Gastrocnemius medialis (tissue), 4 donors: ENCODE data around the gene FDXACB1. TPM values are rescaled to one million over a fixed set of nuclear protein-coding genes. Genes with fewer than 3 reads are reported as not detected.

Experiments
- ATAC-seq, 2 donors: fragments of 150-250 bp; one replicate each; pipeline ENCODE4 v1.9.1; 2016
- DNase-seq, 2 donors: peaks; one replicate each; pipeline ENCODE4 v3.0.0-alpha.2; 2019
- H3K27ac ChIP-seq, 4 donors: fragments of 200-600 bp; sonication (generic); 1 replicate in 1 of 4; 2 replicates in 3 of 4; pipeline ENCODE4 v1.5.1; 2016 to 2018; ENCODE audit warnings: mild to moderate bottlenecking in 2 of 4, moderate library complexity in 1 of 4
- H3K27me3 ChIP-seq, 3 donors: fragments of 200-600 bp; sonication (generic) in 2 of 3; 1 replicate in 1 of 3; 2 replicates in 2 of 3; pipeline versions ENCODE4 v1.5.1 to v1.6.0; 2016 to 2019; ENCODE audit warnings: mild to moderate bottlenecking in 1 of 3, moderate library complexity in 1 of 3
- H3K36me3 ChIP-seq, 2 donors: fragments of 200-600 bp; sonication (generic) in 1 of 2; one replicate each; pipeline ENCODE4 v1.5.1; 2017 to 2018
- H3K4me1 ChIP-seq, 2 donors: fragments of 200-600 bp; sonication (generic) in 1 of 2; one replicate each; pipeline ENCODE4 v1.5.1; 2016 to 2017; ENCODE audit warnings: mild to moderate bottlenecking in 2 of 2
- H3K4me3 ChIP-seq, 4 donors: fragments of 200-600 bp; sonication (generic) in 3 of 4; 1 replicate in 1 of 4; 2 replicates in 3 of 4; pipeline ENCODE4 v1.5.1; 2016 to 2019; ENCODE audit warnings: mild to moderate bottlenecking in 2 of 4
- H3K9me3 ChIP-seq, 3 donors: fragments of 200-600 bp; sonication (generic) in 2 of 3; 1 replicate in 1 of 3; 2 replicates in 2 of 3; pipeline ENCODE4 v1.5.1; 2016 to 2019
- POLR2A ChIP-seq, 2 donors: fragments of 450-650 bp; IDR thresholded peaks; one replicate each; pipeline ENCODE4 v1.6.1; 2017; ENCODE audit warnings: antibody characterized with exemption in 2 of 2, mild to moderate bottlenecking in 2 of 2, moderate library complexity in 2 of 2
- in situ Hi-C, 4 donors: fragments of 200-750 bp; cut with MboI; loops; one replicate each; pipeline versions ENCODE4 v1.15.0 to v1.8.0; 2017; ENCODE audit warnings: low sequenced_read_pairs in 4 of 4
- intact Hi-C: fragments of 100-400 bp; cut with DNase I; formaldehyde crosslinking; loops from one replicate; pipeline ENCODE4 v1.15.1; 2023; ENCODE audit warnings: low total_unique reads
- total RNA-seq, 4 donors: library from RNA; depleted of rRNA; stranded (reverse); fragments of >200 nt; gene quantifications; one replicate each; pipeline versions ENCODE4 v1.1.0 to v1.2.3, GENCODE V29; 2016
- TF ChIP-seq, protein P1 (sequence below), 5 experiments: fragments of 450-650 bp in 3 of 5; fragments of 200-600 bp in 2 of 5; sonication (generic) in 2 of 5; IDR thresholded peaks in 4 of 5; conservative IDR thresholded peaks in 1 of 5; 1 replicate in 4 of 5; 2 replicates in 1 of 5; pipeline ENCODE4 v1.5.1; 2016 to 2019; ENCODE audit warnings: antibody characterized with exemption in 5 of 5, mild to moderate bottlenecking in 3 of 5, moderate library complexity in 3 of 5

FDXACB1 gene
- total RNA-seq, 4 donors from 2014 or later, result 0.11 to 0.91 (median 0.29) TPM

GRCh38 chr11:111855506-111855905 lies 23.5 kb downstream of the FDXACB1 start:
- Histone ChIP-seq H3K27ac (no peak overlapping the region), H3K27me3 (no peaks in the 10 kb centered on the region), H3K36me3 (peaks cover 0 to 72% of the 10 kb centered on the region in 2 donors), H3K4me1 (no peaks in the 10 kb centered on the region), H3K9me3 (no peaks in the 10 kb centered on the region), H3K4me3 (no peak overlapping the region)
- intact Hi-C loops, result no loop called here
- ATAC-seq (no peak), DNase-seq (no peak)
- in situ Hi-C loops, result no loop called here
- TF ChIP-seq, protein P1, sequence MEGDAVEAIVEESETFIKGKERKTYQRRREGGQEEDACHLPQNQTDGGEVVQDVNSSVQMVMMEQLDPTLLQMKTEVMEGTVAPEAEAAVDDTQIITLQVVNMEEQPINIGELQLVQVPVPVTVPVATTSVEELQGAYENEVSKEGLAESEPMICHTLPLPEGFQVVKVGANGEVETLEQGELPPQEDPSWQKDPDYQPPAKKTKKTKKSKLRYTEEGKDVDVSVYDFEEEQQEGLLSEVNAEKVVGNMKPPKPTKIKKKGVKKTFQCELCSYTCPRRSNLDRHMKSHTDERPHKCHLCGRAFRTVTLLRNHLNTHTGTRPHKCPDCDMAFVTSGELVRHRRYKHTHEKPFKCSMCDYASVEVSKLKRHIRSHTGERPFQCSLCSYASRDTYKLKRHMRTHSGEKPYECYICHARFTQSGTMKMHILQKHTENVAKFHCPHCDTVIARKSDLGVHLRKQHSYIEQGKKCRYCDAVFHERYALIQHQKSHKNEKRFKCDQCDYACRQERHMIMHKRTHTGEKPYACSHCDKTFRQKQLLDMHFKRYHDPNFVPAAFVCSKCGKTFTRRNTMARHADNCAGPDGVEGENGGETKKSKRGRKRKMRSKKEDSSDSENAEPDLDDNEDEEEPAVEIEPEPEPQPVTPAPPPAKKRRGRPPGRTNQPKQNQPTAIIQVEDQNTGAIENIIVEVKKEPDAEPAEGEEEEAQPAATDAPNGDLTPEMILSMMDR (IDR thresholded peaks at IDR 0.05 in 4 of 5, conservative IDR thresholded peaks at IDR 0.05 in 1 of 5), result no peak
- no peak for TF ChIP-seq POLR2A (IDR thresholded peaks at IDR 0.05)

DNA sequence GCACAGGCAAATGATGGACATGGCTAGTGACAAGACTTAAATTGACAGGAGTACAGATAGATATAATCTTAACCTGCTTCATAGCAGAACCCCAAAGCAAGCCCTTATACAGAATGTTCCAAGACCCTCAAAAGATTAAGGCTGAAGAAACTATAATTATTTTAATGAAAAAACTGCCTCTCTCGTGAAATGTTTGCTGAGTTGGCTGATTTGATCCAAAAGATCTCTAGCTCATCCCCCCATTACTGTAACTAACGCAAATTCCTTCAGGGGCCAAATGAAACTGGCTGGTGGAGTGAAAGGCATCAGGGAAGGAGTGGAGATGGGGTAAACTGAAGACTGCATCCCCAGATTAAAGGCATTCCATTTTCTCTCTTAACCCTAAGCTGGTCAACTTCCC lies 26.9 kb downstream of the FDXACB1 start:
- intact Hi-C loops (no loop called here), in situ Hi-C loops (no loop called here)
- TF ChIP-seq POLR2A (IDR thresholded peaks at IDR 0.05), result no peak
- TF ChIP-seq, protein P1 (IDR thresholded peaks at IDR 0.05 in 4 of 5, conservative IDR thresholded peaks at IDR 0.05 in 1 of 5), result no peak
- no peak overlapping the region for H3K4me3 ChIP-seq
- ATAC-seq (no peak), DNase-seq (no peak)
- H3K27me3 ChIP-seq, result no peaks in the 10 kb centered on the region
- no peak overlapping the region for H3K27ac ChIP-seq
- no peaks in the 10 kb centered on the region for H3K9me3 ChIP-seq
- H3K4me1 ChIP-seq, result no peaks in the 10 kb centered on the region
- H3K36me3 ChIP-seq, result peaks cover 0 to 65% of the 10 kb centered on the region in 2 donors

DNA sequence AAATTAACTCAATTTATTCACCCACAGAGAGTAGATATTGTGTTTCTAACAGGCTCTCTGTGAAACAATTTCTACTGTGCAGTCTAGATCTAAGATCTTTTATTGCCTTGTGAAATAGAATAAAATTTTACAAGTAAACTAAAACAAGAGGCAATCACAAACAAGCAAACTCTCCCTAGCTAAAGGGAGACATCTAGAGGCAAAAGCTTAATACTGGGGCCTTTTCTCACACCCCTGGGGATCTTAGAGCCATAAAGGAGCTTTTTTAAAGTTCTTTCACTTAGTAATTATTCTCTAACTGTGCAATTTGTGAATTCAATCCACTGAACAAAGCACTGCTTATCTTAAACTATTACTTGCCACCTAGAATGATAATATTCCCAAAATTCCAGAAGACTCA lies 27.3 kb downstream of the FDXACB1 start:
- no peak for DNase-seq
- no peaks in the 10 kb centered on the region for H3K4me1 ChIP-seq
- in situ Hi-C loops, result no loop called here
- H3K36me3 ChIP-seq, result peaks cover 0 to 64% of the 10 kb centered on the region in 2 donors
- intact Hi-C loops, result no loop called here
- H3K9me3 ChIP-seq, result no peaks in the 10 kb centered on the region
- no peak overlapping the region for H3K4me3 ChIP-seq
- no peak for TF ChIP-seq POLR2A (IDR thresholded peaks at IDR 0.05)
- TF ChIP-seq, protein P1 (IDR thresholded peaks at IDR 0.05 in 4 of 5, conservative IDR thresholded peaks at IDR 0.05 in 1 of 5), result peak in 1 of 5 experiments; percentile 29
- ATAC-seq, result no peak
- no peak overlapping the region for H3K27ac ChIP-seq
- H3K27me3 ChIP-seq, result no peaks in the 10 kb centered on the region

DNA sequence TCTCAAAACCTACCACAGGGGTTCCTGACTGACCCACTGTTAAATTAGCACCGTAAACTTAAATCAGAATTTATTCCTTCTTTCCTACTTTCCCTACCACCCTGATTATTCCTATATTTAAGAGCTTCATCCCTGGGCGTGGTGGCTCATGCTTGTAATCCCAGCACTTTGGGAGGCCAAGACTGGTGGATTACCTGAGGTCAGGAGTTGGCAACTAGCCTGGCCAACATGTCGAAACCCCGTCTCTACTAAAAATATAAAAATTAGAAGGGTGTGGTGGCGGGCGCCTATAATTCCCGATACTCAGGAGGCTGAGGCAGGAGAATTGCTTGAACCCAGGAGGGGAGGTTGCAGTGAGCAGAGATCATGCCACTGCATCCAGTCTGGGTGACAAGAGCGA lies 27.9 kb downstream of the FDXACB1 start:
- intact Hi-C loops, result no loop called here
- peaks cover 0 to 62% of the 10 kb centered on the region in 2 donors for H3K36me3 ChIP-seq
- no peaks in the 10 kb centered on the region for H3K9me3 ChIP-seq
- H3K4me1 ChIP-seq, result no peaks in the 10 kb centered on the region
- DNase-seq (no peak), ATAC-seq (no peak)
- in situ Hi-C loops, result no loop called here
- H3K27me3 ChIP-seq, result no peaks in the 10 kb centered on the region
- TF ChIP-seq POLR2A (IDR thresholded peaks at IDR 0.05), result no peak
- TF ChIP-seq, protein P1 (IDR thresholded peaks at IDR 0.05 in 4 of 5, conservative IDR thresholded peaks at IDR 0.05 in 1 of 5), result no peak
- H3K27ac ChIP-seq, result no peak overlapping the region
- no peak overlapping the region for H3K4me3 ChIP-seq

DNA sequence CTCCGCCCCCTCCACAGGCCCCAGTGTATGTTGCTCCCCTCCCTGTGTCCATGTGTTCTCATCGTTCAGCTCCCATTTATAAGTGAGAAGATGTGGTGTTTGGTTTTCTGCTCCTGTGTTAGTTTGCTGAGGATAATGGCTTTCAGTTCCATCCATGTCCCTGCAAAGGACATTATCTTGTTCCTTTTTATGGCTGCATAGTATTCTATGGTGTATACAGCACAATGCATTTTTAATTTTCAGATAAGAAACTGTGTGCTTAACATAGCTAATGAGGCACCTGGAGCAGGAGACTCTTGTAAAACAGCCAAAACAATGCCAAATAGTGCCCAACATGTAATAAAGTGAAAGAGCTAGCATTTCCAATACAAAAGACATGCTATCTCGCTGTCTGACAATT lies 29.3 kb downstream of the FDXACB1 start:
- ATAC-seq (no peak), DNase-seq (no peak)
- TF ChIP-seq, protein P1 (IDR thresholded peaks at IDR 0.05 in 4 of 5, conservative IDR thresholded peaks at IDR 0.05 in 1 of 5), result no peak
- TF ChIP-seq POLR2A (IDR thresholded peaks at IDR 0.05), result no peak
- intact Hi-C loops (no loop called here), in situ Hi-C loops (loop anchor here in 3 of 4 donors (10.0 kb wide), 3 partner anchors 65 to 285 kb away; no protein-coding TSS in a partner anchor)
- H3K27me3 ChIP-seq, result no peaks in the 10 kb centered on the region
- H3K27ac ChIP-seq, result no peak overlapping the region
- no peaks in the 10 kb centered on the region for H3K9me3 ChIP-seq
- no peaks in the 10 kb centered on the region for H3K4me1 ChIP-seq
- H3K4me3 ChIP-seq, result no peak overlapping the region
- H3K36me3 ChIP-seq, result peaks cover 0 to 60% of the 10 kb centered on the region in 2 donors
